22Rv1 (cell line): ENCODE results near the gene NRXN2.

Experiments
- H3K27ac ChIP-seq: fragments of 450-650 bp; 2 replicates; pipeline ENCODE4 v1.5.1; 2017
- ZFX ChIP-seq: fragments of 450-650 bp; IDR thresholded peaks from 2 replicates; pipeline ENCODE4 v1.6.1; 2017; ENCODE audit warnings: antibody characterized with exemption, borderline replicate concordance
- TF ChIP-seq, protein P1 (sequence below): fragments of 450-650 bp; IDR thresholded peaks from 2 replicates; pipeline ENCODE4 v1.5.1; 2017; ENCODE audit warnings: mild to moderate bottlenecking

NRXN2 gene

DNA sequence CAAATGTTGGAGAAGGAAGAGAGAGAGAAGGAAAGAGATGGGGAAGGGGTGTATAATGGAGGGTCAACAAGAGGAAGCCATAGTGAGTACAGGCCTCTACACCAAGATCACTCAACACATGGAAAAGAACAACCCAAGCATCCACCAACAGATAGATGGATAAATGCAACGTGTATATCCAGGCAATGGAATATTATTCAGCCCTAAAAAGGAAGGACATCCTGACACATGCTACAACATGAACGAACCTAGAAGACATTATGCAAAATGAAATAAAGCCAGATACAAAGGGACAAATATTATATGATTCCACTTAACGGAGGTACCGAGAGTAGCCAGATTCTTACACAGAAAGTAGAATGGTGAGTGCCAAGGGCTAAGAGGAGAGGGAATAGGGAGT is 59.3 kb downstream of the NRXN2 start:
- TF ChIP-seq ZFX = no peak
- TF ChIP-seq, protein P1, sequence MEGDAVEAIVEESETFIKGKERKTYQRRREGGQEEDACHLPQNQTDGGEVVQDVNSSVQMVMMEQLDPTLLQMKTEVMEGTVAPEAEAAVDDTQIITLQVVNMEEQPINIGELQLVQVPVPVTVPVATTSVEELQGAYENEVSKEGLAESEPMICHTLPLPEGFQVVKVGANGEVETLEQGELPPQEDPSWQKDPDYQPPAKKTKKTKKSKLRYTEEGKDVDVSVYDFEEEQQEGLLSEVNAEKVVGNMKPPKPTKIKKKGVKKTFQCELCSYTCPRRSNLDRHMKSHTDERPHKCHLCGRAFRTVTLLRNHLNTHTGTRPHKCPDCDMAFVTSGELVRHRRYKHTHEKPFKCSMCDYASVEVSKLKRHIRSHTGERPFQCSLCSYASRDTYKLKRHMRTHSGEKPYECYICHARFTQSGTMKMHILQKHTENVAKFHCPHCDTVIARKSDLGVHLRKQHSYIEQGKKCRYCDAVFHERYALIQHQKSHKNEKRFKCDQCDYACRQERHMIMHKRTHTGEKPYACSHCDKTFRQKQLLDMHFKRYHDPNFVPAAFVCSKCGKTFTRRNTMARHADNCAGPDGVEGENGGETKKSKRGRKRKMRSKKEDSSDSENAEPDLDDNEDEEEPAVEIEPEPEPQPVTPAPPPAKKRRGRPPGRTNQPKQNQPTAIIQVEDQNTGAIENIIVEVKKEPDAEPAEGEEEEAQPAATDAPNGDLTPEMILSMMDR = no peak
- no peak overlapping the region for H3K27ac ChIP-seq

DNA sequence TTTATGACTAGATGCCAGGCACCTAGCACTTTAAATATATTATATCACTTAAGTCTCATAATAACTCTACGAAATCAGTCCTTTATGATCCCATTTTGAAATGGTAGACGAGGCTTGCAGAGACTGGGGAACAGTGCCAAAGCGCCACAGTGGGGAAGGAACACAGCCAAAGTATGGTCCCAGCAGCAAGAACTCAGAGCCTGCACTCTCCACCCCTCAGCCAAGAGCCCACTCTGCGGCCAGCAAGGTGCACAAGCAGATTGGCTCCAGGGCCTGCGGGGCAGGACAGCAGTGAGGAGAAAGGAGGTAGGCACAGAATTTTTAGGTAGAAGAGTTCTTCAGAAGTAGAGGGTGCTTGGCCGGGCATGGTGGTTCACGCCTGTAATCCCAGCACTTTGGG is 61.4 kb downstream of the NRXN2 start:
- no peak overlapping the region for H3K27ac ChIP-seq
- TF ChIP-seq ZFX = no peak
- TF ChIP-seq, protein P1 = no peak

DNA sequence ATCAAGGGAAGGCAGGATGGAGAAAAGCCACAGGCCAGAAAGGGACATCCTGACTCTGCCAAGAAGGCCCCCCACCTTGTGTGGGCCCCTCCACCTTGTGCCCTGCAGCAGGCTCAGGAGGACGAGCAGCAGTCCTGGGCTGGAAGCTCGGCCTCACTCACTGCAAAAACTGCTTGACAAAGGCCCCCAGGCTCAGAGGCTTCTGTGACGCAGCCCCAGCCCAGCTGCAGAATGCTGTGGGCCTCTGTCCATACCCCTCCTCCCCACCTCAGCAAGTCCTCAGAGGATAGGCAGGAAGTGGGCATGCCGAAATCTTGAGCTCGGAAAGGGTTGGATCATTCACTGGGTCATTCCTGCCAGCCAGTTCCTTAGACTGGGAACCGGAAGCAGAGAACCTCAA is 61.9 kb downstream of the NRXN2 start:
- TF ChIP-seq ZFX = no peak
- TF ChIP-seq, protein P1 = no peak
- H3K27ac ChIP-seq = no peak overlapping the region

GRCh38 chr11:64660706-64661105 is 62.3 kb downstream of the NRXN2 start:
- no peak overlapping the region for H3K27ac ChIP-seq
- TF ChIP-seq ZFX = no peak
- TF ChIP-seq, protein P1 = no peak

GRCh38 chr11:64660205-64660604 is 62.8 kb downstream of the NRXN2 start:
- no peak for TF ChIP-seq ZFX
- TF ChIP-seq, protein P1 = no peak
- no peak overlapping the region for H3K27ac ChIP-seq

DNA sequence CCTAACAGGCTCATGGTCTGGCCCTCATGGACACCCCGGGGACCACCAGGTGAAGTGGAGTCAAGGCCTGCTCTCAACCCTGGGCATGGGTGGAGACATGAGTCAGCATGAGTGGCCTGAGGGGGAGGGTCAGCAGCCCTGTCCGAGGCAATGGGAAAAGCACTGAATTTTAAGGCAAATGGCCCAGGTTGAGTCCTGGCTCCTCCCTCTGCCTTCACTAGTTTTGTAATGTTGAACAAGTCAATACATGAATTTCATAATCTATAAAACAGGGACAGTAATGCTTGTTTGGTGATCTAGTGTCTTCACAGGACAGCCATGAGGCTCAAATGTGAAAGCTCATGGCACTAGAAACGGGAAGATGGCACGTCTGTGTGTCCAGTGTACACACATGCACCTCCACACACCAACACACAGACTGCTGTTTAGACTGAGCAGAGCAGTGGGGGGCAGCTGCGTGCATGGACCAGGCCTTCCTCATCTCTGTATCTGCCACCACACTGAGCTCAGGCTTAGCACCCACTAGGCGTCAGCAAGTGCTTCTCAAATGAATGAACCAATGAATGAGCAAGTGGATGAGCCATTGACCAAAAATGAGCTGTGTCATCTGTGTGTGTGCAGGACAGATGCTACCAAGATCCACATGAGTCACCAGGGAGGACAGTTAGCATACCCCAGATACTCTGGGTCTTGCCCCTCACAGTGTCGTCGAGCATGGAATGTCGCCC is 63.4 kb downstream of the NRXN2 start:
- no peak for TF ChIP-seq ZFX
- TF ChIP-seq, protein P1 = no peak
- H3K27ac ChIP-seq = no peak overlapping the region

DNA sequence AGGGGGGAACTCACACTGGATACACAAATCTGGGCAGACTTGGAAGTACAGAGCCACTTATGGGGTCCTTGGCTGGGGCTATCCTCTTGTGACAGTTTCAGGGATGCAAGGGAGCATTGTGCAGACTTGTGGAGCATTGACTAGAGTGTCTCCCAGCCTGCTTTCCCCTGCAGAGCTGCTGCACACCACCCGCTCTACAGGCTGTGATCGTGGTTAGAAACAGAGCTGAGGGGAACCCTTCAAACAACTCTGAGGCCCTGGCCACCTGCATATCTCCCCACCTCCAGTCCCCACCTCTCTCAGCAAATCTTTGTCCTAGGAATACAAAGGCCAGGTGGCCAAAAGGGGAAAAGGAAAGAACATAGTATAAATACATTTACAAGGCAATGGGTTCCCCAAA is 64.7 kb downstream of the NRXN2 start:
- no peak overlapping the region for H3K27ac ChIP-seq
- TF ChIP-seq ZFX = no peak
- TF ChIP-seq, protein P1 = no peak
